Cardiac muscle cell (in vitro differentiated cells and primary cell): ENCODE results near the gene PSG5. TPM values are rescaled to one million over a fixed set of nuclear protein-coding genes. Genes with fewer than 3 reads are reported as not detected.

ENCODE experiments used
- polyA plus RNA-seq: library from polyadenylated mRNA; unstranded; fragments of >200 nt; fragmentation: Nextera tagmentation; extraction: Ambion mirVana; gene quantifications from 2 replicates; pipeline ENCODE4 v1.2.1, GENCODE V29; 2016
- total RNA-seq: library from RNA; depleted of rRNA; stranded (reverse); fragments of >200 nt; gene quantifications from 2 replicates; pipeline ENCODE4 v1.2.3, GENCODE V29; 2016

The PSG5 gene
- total and polyA plus RNA-seq, 2 experiments from 2014 or later, result not detected

Other genes with a start within 250 kb of the PSG5 start
- gene PSG7, start 249.3 kb downstream of the PSG5 start, total RNA-seq, result not detected in 2 replicates
- gene PSG7, start 249.3 kb downstream of the PSG5 start, polyA plus RNA-seq, result not detected in 2 replicates
- gene PSG11, start 160.1 kb downstream of the PSG5 start, total RNA-seq, result not detected in 2 replicates
- not detected in 2 replicates for gene PSG11, start 160.1 kb downstream of the PSG5 start, polyA plus RNA-seq
- gene PSG2, start 103.8 kb downstream of the PSG5 start, total RNA-seq, result not detected in 2 replicates
- not detected in 2 replicates for gene PSG2, start 103.8 kb downstream of the PSG5 start, polyA plus RNA-seq
- not detected in 2 replicates for gene PSG4, start 19.1 kb upstream of the PSG5 start, total RNA-seq
- gene PSG4, start 19.1 kb upstream of the PSG5 start, polyA plus RNA-seq, result not detected in 2 replicates
- not detected in 2 replicates for gene PSG9, start 83.0 kb upstream of the PSG5 start, total RNA-seq
- not detected in 2 replicates for gene PSG9, start 83.0 kb upstream of the PSG5 start, polyA plus RNA-seq
- not detected in 2 replicates for gene CD177, start 167.2 kb upstream of the PSG5 start, total RNA-seq
- gene CD177, start 167.2 kb upstream of the PSG5 start, polyA plus RNA-seq, result not detected in 2 replicates
- not detected in 2 replicates for gene TEX101, start 228.4 kb upstream of the PSG5 start, total RNA-seq
- not detected in 2 replicates for gene TEX101, start 228.4 kb upstream of the PSG5 start, polyA plus RNA-seq